Neural crest cell (in vitro differentiated cells): ENCODE data around the gene ATP10D. TPM values are rescaled to one million over a fixed set of nuclear protein-coding genes. Genes with fewer than 3 reads are reported as not detected.

Experiments
- DNase-seq: peaks from one replicate; pipeline ENCODE4 v3.0.0; 2021; ENCODE audit warnings: low read depth, mixed read lengths, low spot score
- H3K27ac Mint-ChIP-seq: one replicate; pipeline ENCODE4 v1.8.0; 2021; ENCODE audit warnings: mild to moderate bottlenecking, mixed read lengths; ENCODE audit not compliant: unreplicated experiment
- H3K27me3 Mint-ChIP-seq: 2 replicates; pipeline ENCODE4 v1.8.0; 2021; ENCODE audit warnings: low read depth, mild to moderate bottlenecking, mixed read lengths
- H3K36me3 Mint-ChIP-seq: 2 replicates; pipeline ENCODE4 v1.8.0; 2021; ENCODE audit warnings: low read depth, mild to moderate bottlenecking, mixed read lengths
- H3K4me1 Mint-ChIP-seq: 2 replicates; pipeline ENCODE4 v1.8.0; 2021; ENCODE audit warnings: mixed read lengths
- H3K4me3 Mint-ChIP-seq: one replicate; pipeline ENCODE4 v1.8.0; 2021; ENCODE audit warnings: mild to moderate bottlenecking, mixed read lengths
- H3K9me3 Mint-ChIP-seq: 2 replicates; pipeline ENCODE4 v1.8.0; 2021; ENCODE audit warnings: mixed read lengths
- CTCF ChIP-seq: fragments of 200-600 bp; sonication (generic); conservative IDR thresholded peaks from 2 replicates; pipeline ENCODE4 v1.5.0; 2021; ENCODE audit warnings: antibody characterized with exemption, mild to moderate bottlenecking
- total RNA-seq: library from RNA; stranded (reverse); gene quantifications from 2 replicates; pipeline ENCODE4 v1.2.1, GENCODE V29; 2021

Gene ATP10D
- total RNA-seq, 1 donor from 2014 or later: 7.9 TPM

GRCh38 chr4:47617607-47618006 lies 132.5 kb downstream of the ATP10D start:
- no peak for TF ChIP-seq CTCF
- H3K27ac Mint-ChIP-seq: no peak overlapping the region
- H3K9me3 Mint-ChIP-seq: peaks cover 4% of the 10 kb centered on the region
- no peaks in the 10 kb centered on the region for H3K27me3 Mint-ChIP-seq
- no peaks in the 10 kb centered on the region for H3K36me3 Mint-ChIP-seq
- DNase-seq: no peak
- H3K4me1 Mint-ChIP-seq: no peaks in the 10 kb centered on the region
- no peak overlapping the region for H3K4me3 Mint-ChIP-seq

GRCh38 chr4:47619691-47620090 lies 134.6 kb downstream of the ATP10D start:
- Mint-ChIP-seq H3K4me3 (no peak overlapping the region), H3K36me3 (no peaks in the 10 kb centered on the region), H3K27ac (no peak overlapping the region), H3K27me3 (no peaks in the 10 kb centered on the region), H3K4me1 (no peaks in the 10 kb centered on the region), H3K9me3 (peaks cover 6% of the 10 kb centered on the region)
- no peak for DNase-seq
- no peak for TF ChIP-seq CTCF

- H3K27ac Mint-ChIP-seq: no peak overlapping the region
These were observed 136.1 kb downstream of the ATP10D start for GRCh38 chr4:47621181-47621580.

GRCh38 chr4:47624031-47624441 lies 139.0 kb downstream of the ATP10D start:
- H3K27ac Mint-ChIP-seq: no peak overlapping the region

More at GRCh38 chr4:47621181-47621580, 136.1 kb downstream of the ATP10D start:
- no peak for TF ChIP-seq CTCF
- no peak overlapping the region for H3K4me3 Mint-ChIP-seq
- no peak for DNase-seq
- H3K36me3 Mint-ChIP-seq: no peaks in the 10 kb centered on the region
- no peaks in the 10 kb centered on the region for H3K27me3 Mint-ChIP-seq
- peaks cover 6% of the 10 kb centered on the region for H3K9me3 Mint-ChIP-seq
- no peaks in the 10 kb centered on the region for H3K4me1 Mint-ChIP-seq

GRCh38 chr4:47631161-47631560 lies 146.1 kb downstream of the ATP10D start:
- no peak for TF ChIP-seq CTCF
- no peaks in the 10 kb centered on the region for H3K36me3 Mint-ChIP-seq
- H3K27me3 Mint-ChIP-seq: no peaks in the 10 kb centered on the region
- no peak overlapping the region for H3K4me3 Mint-ChIP-seq
- no peak overlapping the region for H3K27ac Mint-ChIP-seq
- no peak for DNase-seq
- no peaks in the 10 kb centered on the region for H3K4me1 Mint-ChIP-seq
- peaks cover 2% of the 10 kb centered on the region for H3K9me3 Mint-ChIP-seq

More at GRCh38 chr4:47624031-47624441, 139.0 kb downstream of the ATP10D start:
- Mint-ChIP-seq H3K36me3 (no peaks in the 10 kb centered on the region), H3K27me3 (no peaks in the 10 kb centered on the region), H3K4me3 (no peak overlapping the region), H3K4me1 (no peaks in the 10 kb centered on the region), H3K9me3 (peaks cover 6% of the 10 kb centered on the region)
- no peak for TF ChIP-seq CTCF
- DNase-seq: no peak

GRCh38 chr4:47639531-47639930 lies 154.5 kb downstream of the ATP10D start:
- DNase-seq: no peak
- peaks cover 11% of the 10 kb centered on the region for H3K4me1 Mint-ChIP-seq
- peaks cover 19% of the 10 kb centered on the region for H3K9me3 Mint-ChIP-seq
- no peak overlapping the region for H3K4me3 Mint-ChIP-seq
- no peaks in the 10 kb centered on the region for H3K27me3 Mint-ChIP-seq
- no peak overlapping the region for H3K27ac Mint-ChIP-seq
- no peak for TF ChIP-seq CTCF
- peaks cover 8% of the 10 kb centered on the region for H3K36me3 Mint-ChIP-seq
